Fibroblast of the aortic adventitia (primary cell): ENCODE results near the gene PPIE. TPM values are rescaled to one million over a fixed set of nuclear protein-coding genes. Genes with fewer than 3 reads are reported as not detected.

ENCODE experiments used
- DNase-seq: peaks from one replicate; pipeline ENCODE4 v3.0.0-alpha.2; 2010; ENCODE audit warnings: low read depth
- H3K4me3 ChIP-seq: 2 replicates; pipeline ENCODE4 v1.5.1; 2011; ENCODE audit warnings: low read depth, mild to moderate bottlenecking, control low read depth, low read length, moderate library complexity
- total RNA-seq: library from RNA; depleted of rRNA; stranded (reverse); fragments of >200 nt; gene quantifications from 2 replicates; pipeline ENCODE4 v1.2.3, GENCODE V29; 2012; ENCODE audit warnings: low replicate concordance
- TF ChIP-seq, protein P1 (sequence below): IDR thresholded peaks from 2 replicates; pipeline ENCODE4 v1.5.1; 2011; ENCODE audit warnings: mild to moderate bottlenecking, low read length, control low read depth, inconsistent platforms; ENCODE audit not compliant: insufficient read depth

The PPIE gene
- total RNA-seq, 1 donor, result 28.4 TPM

DNA sequence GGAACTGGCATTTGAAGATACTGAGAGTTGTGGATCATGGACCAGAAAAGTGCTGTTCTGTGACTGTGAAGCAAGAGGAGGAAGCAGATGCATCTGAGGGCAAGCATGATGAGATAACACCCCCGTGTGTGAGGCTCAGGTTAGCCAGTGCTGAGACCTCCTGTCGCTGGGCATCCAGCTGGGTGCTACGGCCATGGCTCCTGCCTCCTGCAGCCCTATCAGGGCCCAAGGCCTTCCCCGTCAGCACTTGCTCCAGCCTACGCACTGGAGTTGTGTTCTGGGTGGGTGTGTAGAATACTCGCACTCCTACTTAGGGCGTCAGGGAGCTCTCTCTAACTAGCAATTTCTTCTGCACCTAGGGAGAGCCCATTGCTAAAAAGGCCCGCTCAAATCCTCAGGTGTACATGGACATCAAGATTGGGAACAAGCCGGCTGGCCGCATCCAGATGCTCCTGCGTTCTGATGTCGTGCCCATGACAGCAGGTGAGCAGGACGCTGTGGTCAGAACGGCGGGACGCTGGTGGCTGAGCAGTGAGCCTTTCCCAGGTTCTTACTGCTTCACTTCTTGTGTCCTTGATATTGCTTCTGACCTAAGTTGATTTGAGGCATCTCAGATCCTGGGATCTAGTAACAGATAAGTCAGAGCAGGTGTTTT, 6.5 kb downstream of the PPIE start:
- DNase-seq, result no peak
- TF ChIP-seq, protein P1, sequence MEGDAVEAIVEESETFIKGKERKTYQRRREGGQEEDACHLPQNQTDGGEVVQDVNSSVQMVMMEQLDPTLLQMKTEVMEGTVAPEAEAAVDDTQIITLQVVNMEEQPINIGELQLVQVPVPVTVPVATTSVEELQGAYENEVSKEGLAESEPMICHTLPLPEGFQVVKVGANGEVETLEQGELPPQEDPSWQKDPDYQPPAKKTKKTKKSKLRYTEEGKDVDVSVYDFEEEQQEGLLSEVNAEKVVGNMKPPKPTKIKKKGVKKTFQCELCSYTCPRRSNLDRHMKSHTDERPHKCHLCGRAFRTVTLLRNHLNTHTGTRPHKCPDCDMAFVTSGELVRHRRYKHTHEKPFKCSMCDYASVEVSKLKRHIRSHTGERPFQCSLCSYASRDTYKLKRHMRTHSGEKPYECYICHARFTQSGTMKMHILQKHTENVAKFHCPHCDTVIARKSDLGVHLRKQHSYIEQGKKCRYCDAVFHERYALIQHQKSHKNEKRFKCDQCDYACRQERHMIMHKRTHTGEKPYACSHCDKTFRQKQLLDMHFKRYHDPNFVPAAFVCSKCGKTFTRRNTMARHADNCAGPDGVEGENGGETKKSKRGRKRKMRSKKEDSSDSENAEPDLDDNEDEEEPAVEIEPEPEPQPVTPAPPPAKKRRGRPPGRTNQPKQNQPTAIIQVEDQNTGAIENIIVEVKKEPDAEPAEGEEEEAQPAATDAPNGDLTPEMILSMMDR, result no peak
- H3K4me3 ChIP-seq, result no peak overlapping the region

- TF ChIP-seq, protein P1, result no peak
- DNase-seq, result no peak
- no peak overlapping the region for H3K4me3 ChIP-seq
Observed at GRCh38 chr1:39751595-39751994, 12.9 kb downstream of the PPIE start.

GRCh38 chr1:39752703-39753102, 14.0 kb downstream of the PPIE start:
- TF ChIP-seq, protein P1, result no peak
- no peak overlapping the region for H3K4me3 ChIP-seq
- no peak for DNase-seq

- no peak for DNase-seq
- H3K4me3 ChIP-seq, result no peak overlapping the region
- TF ChIP-seq, protein P1, result no peak
Observed at GRCh38 chr1:39753132-39754025, 14.7 kb downstream of the PPIE start.

DNA sequence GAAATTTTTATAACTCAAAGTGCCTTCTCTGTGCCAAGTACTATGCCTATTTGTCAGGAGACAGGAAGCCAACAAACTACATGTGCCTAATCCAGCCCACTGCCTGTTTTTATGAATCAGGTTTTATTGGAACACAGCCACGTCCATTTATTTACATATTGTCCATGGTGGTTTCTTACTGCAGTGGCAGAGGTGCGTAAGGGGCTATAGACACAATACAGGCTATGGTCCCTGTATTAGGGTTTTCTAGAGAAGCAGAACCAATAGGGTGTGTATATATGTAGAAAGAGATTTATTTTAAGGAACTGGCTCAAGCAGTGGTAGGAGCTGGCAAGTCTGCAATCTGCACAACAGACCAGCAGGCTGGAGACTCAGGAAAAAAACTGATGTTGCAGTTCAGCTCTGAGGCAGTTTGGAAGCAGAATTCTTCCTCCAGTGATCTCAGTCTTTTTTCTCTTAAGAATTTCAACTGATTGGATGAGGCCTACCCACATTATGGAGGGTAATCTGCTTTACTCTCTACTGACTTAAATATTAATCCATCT, 15.4 kb downstream of the PPIE start:
- no peak overlapping the region for H3K4me3 ChIP-seq
- peak; percentile 23 for DNase-seq
- TF ChIP-seq, protein P1, result no peak

- no peak overlapping the region for H3K4me3 ChIP-seq
- DNase-seq, result no peak
- TF ChIP-seq, protein P1, result no peak
Observed at GRCh38 chr1:39754906-39755504, 16.3 kb downstream of the PPIE start.
